SK-N-SH (cell line): Measurements from ENCODE around the gene KCNIP4. TPM values are rescaled to one million over a fixed set of nuclear protein-coding genes. Genes with fewer than 3 reads are reported as not detected.

Experiments used
- CTCF ChIA-PET: fragments of 300-600, 350-600 bp; formaldehyde crosslinking; extraction: SDS; loops from one replicate; lab custom pipeline; 2021; lab: Yijun Ruan, JAX
- POLR2A ChIA-PET: fragments of 350-600 bp; sonication (Branson Sonifier 250); formaldehyde crosslinking; extraction: SDS; loops from one replicate; lab custom pipeline; 2020; ENCODE audit warnings: antibody characterized with exemption, inconsistent platforms; lab: Yijun Ruan, JAX
- DNase-seq: peaks from one replicate; pipeline ENCODE4 v3.0.0; 2012
- H2AFZ ChIP-seq: fragments of 200-600 bp; sonication (generic); 2 replicates; pipeline ENCODE4 v1.8.1; 2016; ENCODE audit warnings: antibody characterized with exemption, mild to moderate bottlenecking, low read depth
- H3F3A ChIP-seq: fragments of 200-600 bp; sonication (generic); replicated peaks from 2 replicates; pipeline ENCODE3; 2016; ENCODE audit warnings: antibody characterized with exemption, mild to moderate bottlenecking; ENCODE audit not compliant: insufficient read depth
- H3K27ac ChIP-seq, 2 experiments: fragments of 200-500 bp in 1 of 2; fragments of 200-600 bp in 1 of 2; sonication (Bioruptor generic) in 1 of 2; sonication (generic), shearing (Covaris generic) in 1 of 2; 2 replicates each; pipeline versions ENCODE4 v1.5.1 to v1.6.1; 2014 to 2016; ENCODE audit warnings: low read depth in 2 of 2, inconsistent platforms in 1 of 2, low read length in 1 of 2, mild to moderate bottlenecking in 1 of 2, mixed read lengths in 1 of 2
- H3K27me3 ChIP-seq: fragments of 200-600 bp; sonication (generic), shearing (Covaris generic); 2 replicates; pipeline ENCODE4 v1.6.1; 2016; ENCODE audit warnings: mixed run types; ENCODE audit not compliant: insufficient read depth
- H3K36me3 ChIP-seq, 2 experiments: fragments of 200-500 bp in 1 of 2; fragments of 200-600 bp in 1 of 2; sonication (Bioruptor generic) in 1 of 2; sonication (generic) in 1 of 2; replicated peaks in 1 of 2; 2 replicates each; pipeline versions ENCODE3 to v1.5.1; 2014 to 2016; ENCODE audit warnings: low read length in 1 of 2, mild to moderate bottlenecking in 1 of 2; ENCODE audit not compliant: insufficient read depth in 2 of 2, control insufficient read depth in 1 of 2
- H3K4me1 ChIP-seq, 2 experiments: fragments of 200-500 bp in 1 of 2; fragments of 200-600 bp in 1 of 2; sonication (Bioruptor generic) in 1 of 2; sonication (generic), shearing (Covaris generic) in 1 of 2; 2 replicates each; pipeline versions ENCODE4 v1.5.1 to v1.6.1; 2014 to 2016; ENCODE audit warnings: low read depth in 1 of 2, low read length in 1 of 2, mixed run types in 1 of 2; ENCODE audit not compliant: insufficient read depth in 2 of 2, control insufficient read depth in 1 of 2
- H3K4me2 ChIP-seq: fragments of 200-600 bp; sonication (generic), shearing (Covaris generic); 2 replicates; pipeline ENCODE4 v1.6.1; 2017; ENCODE audit warnings: mixed run types
- H3K4me3 ChIP-seq, 2 experiments: fragments of 200-500 bp in 1 of 2; fragments of 200-600 bp in 1 of 2; sonication (Bioruptor generic) in 1 of 2; sonication (generic), shearing (Covaris generic) in 1 of 2; 2 replicates each; pipeline versions ENCODE4 v1.5.1 to v1.8.1; 2014 to 2016; ENCODE audit warnings: low read depth in 2 of 2, inconsistent platforms in 1 of 2, low read length in 1 of 2, mild to moderate bottlenecking in 1 of 2, mixed read lengths in 1 of 2, moderate library complexity in 1 of 2
- H3K79me2 ChIP-seq: fragments of 200-600 bp; sonication (generic); 2 replicates; pipeline ENCODE4 v1.8.1; 2017; ENCODE audit warnings: mild to moderate bottlenecking; ENCODE audit not compliant: insufficient read depth
- H3K9ac ChIP-seq: fragments of 200-600 bp; sonication (generic); 2 replicates; pipeline ENCODE4 v1.6.1; 2017; ENCODE audit warnings: mixed run types
- H3K9me2 ChIP-seq: fragments of 200-600 bp; sonication (generic); 2 replicates; pipeline ENCODE4 v1.6.1; 2017; ENCODE audit warnings: mixed run types
- H3K9me3 ChIP-seq: fragments of 200-600 bp; sonication (generic); 2 replicates; pipeline ENCODE4 v1.6.1; 2017; ENCODE audit warnings: mixed run types, mild to moderate bottlenecking, moderate library complexity
- H4K20me1 ChIP-seq: fragments of 200-600 bp; sonication (generic); 2 replicates; pipeline ENCODE4 v1.6.1; 2017; ENCODE audit warnings: mild to moderate bottlenecking, mixed run types; ENCODE audit not compliant: insufficient read depth
- CHD2 ChIP-seq: fragments of 150-350 bp; IDR thresholded peaks from 2 replicates; pipeline ENCODE4 v1.6.1; 2018; ENCODE audit warnings: low read length; ENCODE audit not compliant: partially characterized antibody
- ELF1 ChIP-seq: IDR thresholded peaks from 2 replicates; pipeline ENCODE4 v1.4.0; 2012
- EP300 ChIP-seq, 2 experiments: IDR thresholded peaks; 2 replicates each; pipeline versions ENCODE4 v1.4.0 to v1.6.1; 2012; ENCODE audit warnings: borderline replicate concordance in 1 of 2, low read depth in 1 of 2, low read length in 1 of 2
- EZH2phosphoT487 ChIP-seq: fragments of 200-600 bp; sonication (generic); IDR thresholded peaks from 2 replicates; pipeline ENCODE4 v1.6.1; 2017; ENCODE audit warnings: low read depth, mixed run types, mild to moderate bottlenecking, antibody characterized with exemption, moderate library complexity, borderline replicate concordance
- FOSL2 ChIP-seq: IDR thresholded peaks from 2 replicates; pipeline ENCODE4 v1.4.0; 2012; ENCODE audit warnings: low read depth, mild to moderate bottlenecking, moderate library complexity, borderline replicate concordance
- FOXM1 ChIP-seq: IDR thresholded peaks from 2 replicates; pipeline ENCODE4 v1.4.0; 2012; ENCODE audit warnings: low read depth, mild to moderate bottlenecking
- JUND ChIP-seq: IDR thresholded peaks from 2 replicates; pipeline ENCODE4 v1.4.0; 2012
- NFIC ChIP-seq: IDR thresholded peaks from 2 replicates; pipeline ENCODE4 v1.4.0; 2012; ENCODE audit warnings: borderline replicate concordance
- NRF1 ChIP-seq: IDR thresholded peaks from 2 replicates; pipeline ENCODE4 v1.6.1; 2012; ENCODE audit warnings: low read depth, mild to moderate bottlenecking, low read length
- RCOR1 ChIP-seq: fragments of 150-350 bp; IDR thresholded peaks from 2 replicates; pipeline ENCODE4 v1.6.1; 2017; ENCODE audit warnings: antibody characterized with exemption, low read length
- RFX5 ChIP-seq: IDR thresholded peaks from 2 replicates; pipeline ENCODE4 v1.6.1; 2012; ENCODE audit warnings: mild to moderate bottlenecking, improper control_type of control experiment, low read length
- SMC3 ChIP-seq: IDR thresholded peaks from 2 replicates; pipeline ENCODE4 v1.6.1; 2012; ENCODE audit warnings: low read depth, low read length, improper control_type of control experiment
- TCF12 ChIP-seq: IDR thresholded peaks from 2 replicates; pipeline ENCODE4 v1.4.0; 2012
- WGBS: methylation state at CpG from one replicate; pipeline ENCODE4 v1.1.6; 2017; ENCODE audit warnings: low lambda C conversion rate; 5-methylcytosine and 5-hydroxymethylcytosine counted together
- polyA plus RNA-seq, 3 experiments: library from polyadenylated mRNA; depleted of rRNA; stranded (reverse); fragments of >200 nt; gene quantifications; 2 replicates each; pipeline ENCODE4 v1.2.3, GENCODE V29; 2012
- TF ChIP-seq, protein P1 (sequence below): fragments of 150-350 bp; IDR thresholded peaks from 2 replicates; pipeline ENCODE4 v1.6.1; 2016; ENCODE audit warnings: mild to moderate bottlenecking, low read depth, low read length
- TF ChIP-seq, protein P2 (sequence below): IDR thresholded peaks from 2 replicates; pipeline ENCODE4 v1.4.0; 2012; ENCODE audit warnings: low read depth

The KCNIP4 gene
- polyA plus RNA-seq, 1 of the 3 experiments (the other 2 are of a cell fraction), result 0.18 TPM

DNA sequence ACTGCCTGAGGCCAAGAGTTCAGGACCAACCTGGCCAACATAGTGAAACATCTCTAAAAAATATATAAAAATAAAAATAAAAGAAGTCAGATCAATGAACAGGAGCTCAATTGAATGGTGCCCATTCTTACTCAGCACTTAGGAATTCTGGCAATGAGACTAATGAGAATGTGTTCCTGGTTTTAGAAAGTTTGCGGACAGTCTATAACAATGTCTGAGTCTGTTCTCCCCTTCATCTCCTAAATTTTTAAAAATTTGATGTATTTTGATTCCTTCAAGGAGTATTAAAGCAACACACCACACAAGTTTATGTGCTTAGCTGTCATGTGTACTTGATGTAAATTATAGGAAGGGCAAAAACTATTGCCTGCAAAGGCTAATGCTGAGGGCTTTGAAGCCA is 30.6 kb upstream of the KCNIP4 start (continued):
- TF ChIP-seq CHD2 (no peak), FOXM1 (no peak), SMC3 (no peak), JUND (no peak)

DNA sequence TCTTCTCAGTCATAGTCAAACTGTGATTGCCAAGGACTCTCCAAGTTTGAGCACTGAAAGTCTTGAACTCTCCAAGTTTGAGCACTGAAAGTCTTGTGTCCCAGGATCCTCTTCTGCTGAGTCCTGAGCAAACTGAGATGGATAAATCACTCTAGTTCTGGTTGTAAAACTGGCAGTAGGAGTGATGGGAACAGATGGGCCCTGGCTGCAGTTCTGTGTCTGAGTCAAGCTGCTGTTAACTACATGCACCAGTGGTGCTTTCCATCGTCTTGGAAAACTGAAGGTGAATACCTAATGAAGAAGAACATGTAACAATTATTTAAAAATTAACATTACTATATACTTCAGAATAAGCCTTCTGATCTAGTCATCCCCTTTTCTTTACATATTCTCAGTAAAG is 27.6 kb upstream of the KCNIP4 start:
- no peaks in the 10 kb centered on the region for H3K4me1 ChIP-seq
- no peak overlapping the region for H3K4me2 ChIP-seq
- no peak overlapping the region for H3K4me3 ChIP-seq
- TF ChIP-seq EZH2phosphoT487, result no peak
- no peak for TF ChIP-seq RFX5
- TF ChIP-seq FOSL2, result no peak
- TF ChIP-seq ELF1, result no peak
- no peak for TF ChIP-seq TCF12
- no peak for TF ChIP-seq RCOR1
- TF ChIP-seq EP300 (IDR thresholded peaks at IDR 0.05; ENCODE audit: borderline replicate concordance in 1 of 2, low read depth in 1 of 2, low read length in 1 of 2), result no peak
- TF ChIP-seq JUND, result no peak
- no peak for TF ChIP-seq NFIC
- no peak overlapping the region for H3K9ac ChIP-seq
- ChIA-PET POLR2A (no interaction called here), CTCF (no interaction called here)
- no peaks in the 10 kb centered on the region for H3F3A ChIP-seq
- no peak overlapping the region for H3K27ac ChIP-seq
- no peaks in the 10 kb centered on the region; the same call in 1 of the 2 replicates for H3K9me2 ChIP-seq
- no peaks in the 10 kb centered on the region for H3K36me3 ChIP-seq
- no peak overlapping the region for H2AFZ ChIP-seq
- 0% methylated on average over 1 of the region's 1 CpG for WGBS
- H4K20me1 ChIP-seq, result no peaks in the 10 kb centered on the region
- peaks cover 6% of the 10 kb centered on the region; the same call in 1 of the 2 replicates for H3K9me3 ChIP-seq
- H3K27me3 ChIP-seq, result no peaks in the 10 kb centered on the region
- no peak for DNase-seq
- H3K79me2 ChIP-seq, result no peaks in the 10 kb centered on the region

- WGBS, result 28% methylated on average over 3 of the region's 3 CpGs
- peaks cover 6% of the 10 kb centered on the region; the same call in 1 of the 2 replicates for H3K9me3 ChIP-seq
Measured at GRCh38 chr4:21973850-21974249, 25.3 kb upstream of the KCNIP4 start.

More at GRCh38 chr4:21973850-21974249, 25.3 kb upstream of the KCNIP4 start:
- Histone ChIP-seq H3F3A (no peaks in the 10 kb centered on the region), H4K20me1 (no peaks in the 10 kb centered on the region), H3K36me3 (no peaks in the 10 kb centered on the region), H3K27ac (no peak overlapping the region), H2AFZ (no peak overlapping the region), H3K4me1 (no peaks in the 10 kb centered on the region), H3K27me3 (no peaks in the 10 kb centered on the region), H3K4me3 (no peak overlapping the region), H3K79me2 (no peaks in the 10 kb centered on the region), H3K4me2 (no peak overlapping the region), H3K9me2 (no peaks in the 10 kb centered on the region; the same call in 1 of the 2 replicates), H3K9ac (no peak overlapping the region)
- POLR2A ChIA-PET, result no interaction called here
- TF ChIP-seq NRF1 (no peak), SMC3 (no peak), CHD2 (no peak), RCOR1 (no peak)
- TF ChIP-seq, protein P1, sequence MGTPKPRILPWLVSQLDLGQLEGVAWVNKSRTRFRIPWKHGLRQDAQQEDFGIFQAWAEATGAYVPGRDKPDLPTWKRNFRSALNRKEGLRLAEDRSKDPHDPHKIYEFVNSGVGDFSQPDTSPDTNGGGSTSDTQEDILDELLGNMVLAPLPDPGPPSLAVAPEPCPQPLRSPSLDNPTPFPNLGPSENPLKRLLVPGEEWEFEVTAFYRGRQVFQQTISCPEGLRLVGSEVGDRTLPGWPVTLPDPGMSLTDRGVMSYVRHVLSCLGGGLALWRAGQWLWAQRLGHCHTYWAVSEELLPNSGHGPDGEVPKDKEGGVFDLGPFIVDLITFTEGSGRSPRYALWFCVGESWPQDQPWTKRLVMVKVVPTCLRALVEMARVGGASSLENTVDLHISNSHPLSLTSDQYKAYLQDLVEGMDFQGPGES, result no peak
- TF ChIP-seq, protein P2, sequence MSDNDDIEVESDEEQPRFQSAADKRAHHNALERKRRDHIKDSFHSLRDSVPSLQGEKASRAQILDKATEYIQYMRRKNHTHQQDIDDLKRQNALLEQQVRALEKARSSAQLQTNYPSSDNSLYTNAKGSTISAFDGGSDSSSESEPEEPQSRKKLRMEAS, result no peak
- CTCF ChIA-PET, result interaction anchor here (1.5 kb wide), 1 partner anchor 185 kb away, joined by 3 read pairs; no protein-coding TSS in a partner anchor
- no peak for DNase-seq
